ENCODE measurements around the gene RGS10.

- TF ChIP-seq POLR2AphosphoS5 (IDR thresholded peaks at IDR 0.05) (no peak), POLR2A (IDR thresholded peaks at IDR 0.05) (no peak), EP300 (IDR thresholded peaks at IDR 0.05) (no peak)
Measured at GRCh38 chr10:119550827-119551226, 8.3 kb upstream of the RGS10 start.

All from sigmoid colon (tissue), 4 donors.